PC-3 (cell line): ENCODE results near the gene RBM12. TPM values are rescaled to one million over a fixed set of nuclear protein-coding genes. Genes with fewer than 3 reads are reported as not detected.

ENCODE experiments used
- ATAC-seq: fragments of 200-7000 bp; cut with Tn5 transposase; 2 replicates; pipeline ENCODE4 v1.9.1; 2020; ENCODE audit warnings: mild to moderate bottlenecking, moderate library complexity
- BruUV-seq: library from RNA; stranded (reverse); fragments of 400-500 nt; replicated peaks from 2 replicates; lab custom pipeline; 2021; lab: Mats Ljungman, UMichigan
- CTCF ChIA-PET: fragments of 300-600 bp; sonication (Branson Sonifier 250); formaldehyde crosslinking; loops from one replicate; lab custom pipeline; 2022; ENCODE audit warnings: antibody characterized with exemption; lab: Charles Lee
- POLR2A ChIA-PET: fragments of 300-600 bp; sonication (Branson Sonifier 250); formaldehyde crosslinking; loops from one replicate; lab custom pipeline; 2022; ENCODE audit warnings: antibody characterized with exemption; ENCODE audit not compliant: unreplicated experiment; lab: Charles Lee
- DNase-seq: peaks from one replicate; pipeline ENCODE4 v3.0.0-alpha.2; 2015
- H2AFZ ChIP-seq: fragments of 300-600 bp; sonication (generic); 2 replicates; pipeline ENCODE4 v1.6.0; 2016; ENCODE audit warnings: antibody characterized with exemption, low read length
- H3F3A ChIP-seq: fragments of 300-600 bp; sonication (generic); one replicate; pipeline ENCODE4 v1.6.0; 2017; ENCODE audit warnings: antibody characterized with exemption, low read length, control low read depth, mild to moderate bottlenecking; ENCODE audit not compliant: unreplicated experiment
- H3K27ac ChIP-seq: fragments of 300-600 bp; sonication (generic); 2 replicates; pipeline ENCODE4 v1.5.1; 2016; ENCODE audit warnings: mild to moderate bottlenecking, low read length
- H3K27me3 ChIP-seq: fragments of 300-600 bp; sonication (generic); 2 replicates; pipeline ENCODE4 v1.6.1; 2016; ENCODE audit warnings: low read length, mixed read lengths
- H3K36me3 ChIP-seq: fragments of 300-600 bp; sonication (generic); 2 replicates; pipeline ENCODE4 v1.6.1; 2016; ENCODE audit warnings: low read depth, mixed run types, low read length, mixed read lengths
- H3K4me1 ChIP-seq: fragments of 300-600 bp; sonication (generic); 2 replicates; pipeline ENCODE4 v1.5.1; 2016; ENCODE audit warnings: low read length; ENCODE audit not compliant: insufficient read depth
- H3K4me2 ChIP-seq: fragments of 300-600 bp; sonication (generic); 2 replicates; pipeline ENCODE4 v1.6.0; 2016; ENCODE audit warnings: low read length
- H3K4me3 ChIP-seq: fragments of 300-600 bp; sonication (generic); 2 replicates; pipeline ENCODE4 v1.5.1; 2016; ENCODE audit warnings: mild to moderate bottlenecking, low read length, mixed read lengths
- H3K79me2 ChIP-seq: fragments of 300-600 bp; sonication (generic); 2 replicates; pipeline ENCODE4 v1.6.1; 2017; ENCODE audit warnings: low read length, mixed read lengths
- H3K9ac ChIP-seq: fragments of 300-600 bp; sonication (generic); 2 replicates; pipeline ENCODE4 v1.6.0; 2016; ENCODE audit warnings: mild to moderate bottlenecking, low read length
- H3K9me2 ChIP-seq: fragments of 300-600 bp; sonication (generic); replicated peaks from 2 replicates; pipeline ENCODE4 v1.6.1; 2016; ENCODE audit warnings: mixed run types, low read length, mixed read lengths
- H3K9me3 ChIP-seq: fragments of 300-600 bp; sonication (generic); 2 replicates; pipeline ENCODE4 v1.6.1; 2016; ENCODE audit warnings: low read length, mixed read lengths
- H4K20me1 ChIP-seq: fragments of 300-600 bp; sonication (generic); 2 replicates; pipeline ENCODE4 v1.6.1; 2016; ENCODE audit warnings: low read length, mixed read lengths
- CTCF ChIP-seq: fragments of 300-600 bp; sonication (generic); conservative IDR thresholded peaks from 2 replicates; pipeline ENCODE4 v1.5.1; 2017; ENCODE audit warnings: antibody characterized with exemption, low read depth, mild to moderate bottlenecking, low read length
- EZH2 ChIP-seq: fragments of 300-600 bp; sonication (generic); IDR thresholded peaks from one replicate; pipeline ENCODE4 v1.6.1; 2017; ENCODE audit warnings: antibody characterized with exemption, mild to moderate bottlenecking, low read length; ENCODE audit not compliant: unreplicated experiment
- EZH2phosphoT487 ChIP-seq: fragments of 300-600 bp; sonication (generic); IDR thresholded peaks from 2 replicates; pipeline ENCODE4 v1.6.1; 2018; ENCODE audit warnings: mild to moderate bottlenecking, antibody characterized with exemption, low read length, borderline replicate concordance
- intact Hi-C: fragments of 100-400 bp; cut with micrococcal nuclease; formaldehyde crosslinking; loops from 2 replicates; pipeline ENCODE4 v1.9.0; 2023
- total RNA-seq: library from RNA; depleted of rRNA; stranded (reverse); fragments of >200 nt; gene quantifications from 2 replicates; pipeline ENCODE4 v1.2.3, GENCODE V29; 2014

Gene RBM12
- total RNA-seq, 1 experiment from 2014 or later = 53.6 TPM

- POLR2A ChIA-PET = no interaction called here
- Histone ChIP-seq H3K27ac (no peak overlapping the region), H3K27me3 (no peaks in the 10 kb centered on the region), H2AFZ (no peak overlapping the region), H3K4me1 (no peaks in the 10 kb centered on the region), H3K4me2 (no peak overlapping the region), H3F3A (no peaks in the 10 kb centered on the region), H3K9me3 (no peaks in the 10 kb centered on the region), H3K9ac (no peak overlapping the region), H3K36me3 (no peaks in the 10 kb centered on the region), H3K9me2 (no peaks in the 10 kb centered on the region), H3K79me2 (peaks cover 94% of the 10 kb centered on the region), H3K4me3 (no peak overlapping the region), H4K20me1 (no peaks in the 10 kb centered on the region)
- BruUV-seq = no TSS peak
- CTCF ChIA-PET = no interaction called here
- TF ChIP-seq CTCF (no peak), EZH2 (no peak), EZH2phosphoT487 (no peak)
- intact Hi-C loops = no loop called here
- ATAC-seq (no peak), DNase-seq (no peak)
Measured at GRCh38 chr20:35640724-35641123, 24.0 kb downstream of the RBM12 start.

- H3K9me3 ChIP-seq = no peaks in the 10 kb centered on the region
- no peaks in the 10 kb centered on the region for H3F3A ChIP-seq
- no peak overlapping the region for H3K9ac ChIP-seq
- no peak overlapping the region for H3K4me3 ChIP-seq
- no TSS peak for BruUV-seq
- POLR2A ChIA-PET = no interaction called here
- no peaks in the 10 kb centered on the region for H3K9me2 ChIP-seq
- no peaks in the 10 kb centered on the region for H3K4me1 ChIP-seq
- DNase-seq (no peak), ATAC-seq (no peak)
- peaks cover 80% of the 10 kb centered on the region for H3K79me2 ChIP-seq
- H2AFZ ChIP-seq = no peak overlapping the region
- H3K4me2 ChIP-seq = no peak overlapping the region
- TF ChIP-seq EZH2phosphoT487 (no peak), EZH2 (no peak), CTCF (no peak)
- no peaks in the 10 kb centered on the region for H3K36me3 ChIP-seq
- CTCF ChIA-PET = no interaction called here
- intact Hi-C loops = no loop called here
- H3K27ac ChIP-seq = no peak overlapping the region
- no peaks in the 10 kb centered on the region for H3K27me3 ChIP-seq
- no peaks in the 10 kb centered on the region for H4K20me1 ChIP-seq
Measured at GRCh38 chr20:35638751-35639150, 25.9 kb downstream of the RBM12 start.

GRCh38 chr20:35637276-35637675 is 27.4 kb downstream of the RBM12 start:
- Histone ChIP-seq H3K4me1 (no peaks in the 10 kb centered on the region), H3K27ac (no peak overlapping the region), H3K9me3 (no peaks in the 10 kb centered on the region), H3K9me2 (no peaks in the 10 kb centered on the region), H3K27me3 (no peaks in the 10 kb centered on the region), H3K79me2 (peaks cover 69% of the 10 kb centered on the region), H3K4me2 (no peak overlapping the region), H4K20me1 (no peaks in the 10 kb centered on the region), H3K9ac (no peak overlapping the region), H3F3A (no peaks in the 10 kb centered on the region), H3K4me3 (no peak overlapping the region), H3K36me3 (peaks cover 8% of the 10 kb centered on the region; the same call in 1 of the 2 replicates), H2AFZ (no peak overlapping the region)
- intact Hi-C loops = no loop called here
- ChIA-PET POLR2A (no interaction called here), CTCF (interaction anchor here (1.8 kb wide), 1 partner anchor 19 kb away, joined by 5 read pairs; no protein-coding TSS in a partner anchor)
- TF ChIP-seq CTCF (no peak), EZH2phosphoT487 (no peak), EZH2 (no peak)
- DNase-seq = no peak
- no TSS peak for BruUV-seq
- no peak for ATAC-seq
